Measurements from ENCODE around the gene CTBP2.

CTBP2 gene

DNA sequence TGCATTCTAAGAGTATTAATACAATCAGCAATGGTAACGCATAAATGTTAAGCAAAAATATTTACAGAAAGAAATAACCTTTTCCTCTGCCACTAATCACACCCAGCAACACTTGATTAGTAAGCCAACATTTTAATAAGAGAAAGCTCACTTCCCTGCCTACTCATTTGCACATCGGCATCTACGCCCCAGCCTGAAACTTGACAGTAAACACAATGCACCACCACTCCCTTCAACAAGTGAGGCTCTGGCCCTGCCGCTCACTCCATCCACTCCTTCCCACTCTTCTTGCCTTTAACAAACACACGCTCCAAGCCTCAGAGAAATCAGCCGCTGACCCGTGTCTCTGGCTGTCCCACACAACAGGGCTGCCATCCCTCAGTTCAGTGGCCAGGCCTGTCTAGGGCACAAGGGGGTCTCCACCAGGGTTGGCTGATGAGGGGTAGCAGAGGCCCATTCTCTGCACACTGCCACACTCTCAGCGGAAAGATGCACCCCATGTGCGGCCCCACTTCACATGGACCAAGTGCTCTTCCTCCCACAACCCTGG lies 54.6 kb downstream of the CTBP2 start:
- peaks cover 9% of the 10 kb centered on the region for H3K4me1 ChIP-seq (ENCODE audit: control insufficient read depth, insufficient read depth, low read length)
- peaks cover 25% of the 10 kb centered on the region for H3K36me3 ChIP-seq (ENCODE audit: control insufficient read depth, insufficient read depth, low read length, severe bottlenecking)
- H3K4me3 ChIP-seq (ENCODE audit: low read length): no peak overlapping the region
- DNase-seq (ENCODE audit: low read depth): no peak
- no peaks in the 10 kb centered on the region for H3K27me3 ChIP-seq (replicated peaks; ENCODE audit: control insufficient read depth, insufficient read depth, low read length)
- H3K9ac ChIP-seq (ENCODE audit: low read length): no peak overlapping the region
- no peaks in the 10 kb centered on the region for H3K9me3 ChIP-seq (ENCODE audit: control insufficient read depth, low read length)

GRCh38 chr10:125105155-125105554 lies 55.2 kb downstream of the CTBP2 start:
- Histone ChIP-seq H3K9me3 (ENCODE audit: control insufficient read depth, low read length) (no peaks in the 10 kb centered on the region), H3K4me1 (ENCODE audit: control insufficient read depth, insufficient read depth, low read length) (peaks cover 9% of the 10 kb centered on the region), H3K4me3 (ENCODE audit: low read length) (no peak overlapping the region), H3K9ac (ENCODE audit: low read length) (no peak overlapping the region), H3K36me3 (ENCODE audit: control insufficient read depth, insufficient read depth, low read length, severe bottlenecking) (peaks cover 25% of the 10 kb centered on the region), H3K27me3 (replicated peaks; ENCODE audit: control insufficient read depth, insufficient read depth, low read length) (no peaks in the 10 kb centered on the region)
- no peak for DNase-seq (ENCODE audit: low read depth)

- Histone ChIP-seq H3K27me3 (replicated peaks; ENCODE audit: control insufficient read depth, insufficient read depth, low read length) (no peaks in the 10 kb centered on the region), H3K4me1 (ENCODE audit: control insufficient read depth, insufficient read depth, low read length) (peaks cover 9% of the 10 kb centered on the region), H3K9me3 (ENCODE audit: control insufficient read depth, low read length) (no peaks in the 10 kb centered on the region), H3K36me3 (ENCODE audit: control insufficient read depth, insufficient read depth, low read length, severe bottlenecking) (peaks cover 25% of the 10 kb centered on the region), H3K9ac (ENCODE audit: low read length) (no peak overlapping the region), H3K4me3 (ENCODE audit: low read length) (no peak overlapping the region)
- DNase-seq (ENCODE audit: low read depth): no peak
These were observed 55.8 kb downstream of the CTBP2 start for GRCh38 chr10:125104559-125104958.

GRCh38 chr10:125103924-125104323 lies 56.4 kb downstream of the CTBP2 start:
- Histone ChIP-seq H3K9ac (ENCODE audit: low read length) (no peak overlapping the region), H3K9me3 (ENCODE audit: control insufficient read depth, low read length) (no peaks in the 10 kb centered on the region), H3K4me3 (ENCODE audit: low read length) (no peak overlapping the region), H3K4me1 (ENCODE audit: control insufficient read depth, insufficient read depth, low read length) (peaks cover 9% of the 10 kb centered on the region), H3K27me3 (replicated peaks; ENCODE audit: control insufficient read depth, insufficient read depth, low read length) (no peaks in the 10 kb centered on the region), H3K36me3 (ENCODE audit: control insufficient read depth, insufficient read depth, low read length, severe bottlenecking) (peaks cover 22% of the 10 kb centered on the region)
- no peak for DNase-seq (ENCODE audit: low read depth)

GRCh38 chr10:125103466-125103865 lies 56.9 kb downstream of the CTBP2 start:
- no peak overlapping the region for H3K4me3 ChIP-seq (ENCODE audit: low read length)
- peaks cover 9% of the 10 kb centered on the region for H3K4me1 ChIP-seq (ENCODE audit: control insufficient read depth, insufficient read depth, low read length)
- no peak overlapping the region for H3K9ac ChIP-seq (ENCODE audit: low read length)
- H3K27me3 ChIP-seq (replicated peaks; ENCODE audit: control insufficient read depth, insufficient read depth, low read length): no peaks in the 10 kb centered on the region
- DNase-seq (ENCODE audit: low read depth): no peak
- H3K9me3 ChIP-seq (ENCODE audit: control insufficient read depth, low read length): no peaks in the 10 kb centered on the region
- H3K36me3 ChIP-seq (ENCODE audit: control insufficient read depth, insufficient read depth, low read length, severe bottlenecking): peaks cover 22% of the 10 kb centered on the region

DNA sequence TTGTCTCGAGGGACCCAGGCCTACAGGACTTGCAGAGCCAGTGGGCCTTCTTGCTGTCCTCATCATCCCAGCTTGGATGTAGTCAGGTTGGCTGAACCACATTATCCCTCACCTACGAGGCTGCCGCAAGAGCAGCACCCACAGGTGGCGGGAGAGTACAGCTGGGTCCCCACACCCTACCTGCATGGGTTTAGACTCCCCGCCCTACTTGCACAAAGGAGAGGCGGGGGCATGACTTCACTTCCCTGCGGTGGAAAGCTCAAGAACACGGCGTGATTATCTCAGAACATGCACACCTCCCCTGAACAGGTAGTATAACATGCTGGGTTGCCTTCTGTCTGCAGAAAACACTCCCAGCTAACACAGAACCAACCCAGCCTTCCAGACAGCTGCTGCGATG lies 57.5 kb downstream of the CTBP2 start:
- peaks cover 16% of the 10 kb centered on the region for H3K36me3 ChIP-seq (ENCODE audit: control insufficient read depth, insufficient read depth, low read length, severe bottlenecking)

GRCh38 chr10:125102246-125102645 lies 58.1 kb downstream of the CTBP2 start:
- H3K4me3 ChIP-seq (ENCODE audit: low read length): no peak overlapping the region
- H3K9ac ChIP-seq (ENCODE audit: low read length): peak overlapping the region; percentile 24
- peaks cover 9% of the 10 kb centered on the region for H3K4me1 ChIP-seq (ENCODE audit: control insufficient read depth, insufficient read depth, low read length)
- peak; percentile 82 for DNase-seq (ENCODE audit: low read depth)
- peaks cover 10% of the 10 kb centered on the region for H3K36me3 ChIP-seq (ENCODE audit: control insufficient read depth, insufficient read depth, low read length, severe bottlenecking)
- no peaks in the 10 kb centered on the region for H3K27me3 ChIP-seq (replicated peaks; ENCODE audit: control insufficient read depth, insufficient read depth, low read length)
- H3K9me3 ChIP-seq (ENCODE audit: control insufficient read depth, low read length): no peaks in the 10 kb centered on the region

More for the DNA sequence above, 57.5 kb downstream of the CTBP2 start:
- H3K27me3 ChIP-seq (replicated peaks; ENCODE audit: control insufficient read depth, insufficient read depth, low read length): no peaks in the 10 kb centered on the region
- no peaks in the 10 kb centered on the region for H3K9me3 ChIP-seq (ENCODE audit: control insufficient read depth, low read length)
- DNase-seq (ENCODE audit: low read depth): no peak
- H3K9ac ChIP-seq (ENCODE audit: low read length): peak overlapping the region; percentile 24
- H3K4me1 ChIP-seq (ENCODE audit: control insufficient read depth, insufficient read depth, low read length): peaks cover 9% of the 10 kb centered on the region
- H3K4me3 ChIP-seq (ENCODE audit: low read length): no peak overlapping the region

GRCh38 chr10:125101581-125101980 lies 58.8 kb downstream of the CTBP2 start:
- DNase-seq (ENCODE audit: low read depth): no peak
- Histone ChIP-seq H3K4me3 (ENCODE audit: low read length) (no peak overlapping the region), H3K9me3 (ENCODE audit: control insufficient read depth, low read length) (no peaks in the 10 kb centered on the region), H3K4me1 (ENCODE audit: control insufficient read depth, insufficient read depth, low read length) (peaks cover 9% of the 10 kb centered on the region), H3K36me3 (ENCODE audit: control insufficient read depth, insufficient read depth, low read length, severe bottlenecking) (peaks cover 4% of the 10 kb centered on the region), H3K9ac (ENCODE audit: low read length) (no peak overlapping the region), H3K27me3 (replicated peaks; ENCODE audit: control insufficient read depth, insufficient read depth, low read length) (no peaks in the 10 kb centered on the region)

GRCh38 chr10:125101049-125101448 lies 59.3 kb downstream of the CTBP2 start:
- H3K4me3 ChIP-seq (ENCODE audit: low read length): no peak overlapping the region
- H3K4me1 ChIP-seq (ENCODE audit: control insufficient read depth, insufficient read depth, low read length): peaks cover 13% of the 10 kb centered on the region

DNA sequence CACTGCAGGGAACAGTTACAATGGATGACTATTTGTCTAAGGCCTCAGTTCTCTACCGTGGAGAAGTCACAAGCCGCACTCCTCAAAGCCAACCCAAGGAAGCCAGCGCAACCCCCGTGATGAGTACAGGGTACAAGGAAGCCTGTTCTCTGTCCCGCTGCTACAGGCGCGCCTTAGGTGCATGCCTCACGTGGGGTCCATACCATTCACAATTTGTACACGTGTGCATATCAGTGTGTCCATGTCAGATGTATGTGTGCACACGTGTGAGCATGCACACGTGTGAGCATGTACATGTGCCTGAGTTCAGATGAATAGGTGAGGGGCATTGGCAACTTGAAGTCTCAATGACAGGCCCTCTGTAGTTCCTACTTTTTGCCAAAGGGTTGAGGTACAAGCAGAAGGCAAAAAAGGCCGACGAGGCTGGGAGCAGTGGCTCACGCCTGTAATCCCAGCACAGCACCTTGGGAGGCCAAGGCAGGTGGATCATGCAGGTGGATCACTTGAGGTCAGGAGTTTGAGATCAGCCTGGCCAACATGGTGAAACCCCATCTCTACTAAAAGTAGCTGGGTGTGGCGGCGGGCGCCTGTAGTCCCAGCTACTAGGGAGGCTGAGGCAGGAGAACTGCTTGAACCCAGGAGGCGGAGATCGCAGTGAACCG lies 62.8 kb downstream of the CTBP2 start:
- Histone ChIP-seq H3K27me3 (replicated peaks; ENCODE audit: control insufficient read depth, insufficient read depth, low read length) (no peaks in the 10 kb centered on the region), H3K4me1 (ENCODE audit: control insufficient read depth, insufficient read depth, low read length) (peaks cover 46% of the 10 kb centered on the region), H3K9ac (ENCODE audit: low read length) (no peak overlapping the region), H3K4me3 (ENCODE audit: low read length) (no peak overlapping the region), H3K9me3 (ENCODE audit: control insufficient read depth, low read length) (no peaks in the 10 kb centered on the region), H3K36me3 (ENCODE audit: control insufficient read depth, insufficient read depth, low read length, severe bottlenecking) (no peaks in the 10 kb centered on the region)
- DNase-seq (ENCODE audit: low read depth): no peak

More at GRCh38 chr10:125101049-125101448, 59.3 kb downstream of the CTBP2 start:
- H3K36me3 ChIP-seq (ENCODE audit: control insufficient read depth, insufficient read depth, low read length, severe bottlenecking): no peaks in the 10 kb centered on the region
- DNase-seq (ENCODE audit: low read depth): no peak
- no peak overlapping the region for H3K9ac ChIP-seq (ENCODE audit: low read length)
- no peaks in the 10 kb centered on the region for H3K27me3 ChIP-seq (replicated peaks; ENCODE audit: control insufficient read depth, insufficient read depth, low read length)
- no peaks in the 10 kb centered on the region for H3K9me3 ChIP-seq (ENCODE audit: control insufficient read depth, low read length)

GRCh38 chr10:125096975-125097374 lies 63.4 kb downstream of the CTBP2 start:
- Histone ChIP-seq H3K27me3 (replicated peaks; ENCODE audit: control insufficient read depth, insufficient read depth, low read length) (no peaks in the 10 kb centered on the region), H3K36me3 (ENCODE audit: control insufficient read depth, insufficient read depth, low read length, severe bottlenecking) (no peaks in the 10 kb centered on the region), H3K9ac (ENCODE audit: low read length) (no peak overlapping the region), H3K4me1 (ENCODE audit: control insufficient read depth, insufficient read depth, low read length) (peaks cover 46% of the 10 kb centered on the region), H3K4me3 (ENCODE audit: low read length) (no peak overlapping the region), H3K9me3 (ENCODE audit: control insufficient read depth, low read length) (no peaks in the 10 kb centered on the region)
- no peak for DNase-seq (ENCODE audit: low read depth)

GRCh38 chr10:125096371-125096770 lies 64.0 kb downstream of the CTBP2 start:
- Histone ChIP-seq H3K27me3 (replicated peaks; ENCODE audit: control insufficient read depth, insufficient read depth, low read length) (no peaks in the 10 kb centered on the region), H3K9me3 (ENCODE audit: control insufficient read depth, low read length) (no peaks in the 10 kb centered on the region), H3K4me3 (ENCODE audit: low read length) (no peak overlapping the region), H3K9ac (ENCODE audit: low read length) (no peak overlapping the region), H3K4me1 (ENCODE audit: control insufficient read depth, insufficient read depth, low read length) (peaks cover 51% of the 10 kb centered on the region), H3K36me3 (ENCODE audit: control insufficient read depth, insufficient read depth, low read length, severe bottlenecking) (no peaks in the 10 kb centered on the region)
- DNase-seq (ENCODE audit: low read depth): no peak

All from adipocyte (in vitro differentiated cells).